Mesendoderm (in vitro differentiated cells): ENCODE measurements around the gene PLCL2.

Experiments
- DNase-seq: peaks from one replicate; pipeline ENCODE4 v3.0.0; 2013
- H2AK5ac ChIP-seq: 2 replicates; pipeline ENCODE4 v1.6.1; 2013; ENCODE audit warnings: low read length, inconsistent platforms
- H2BK120ac ChIP-seq: 2 replicates; pipeline ENCODE4 v1.6.1; 2013; ENCODE audit warnings: low read depth, mild to moderate bottlenecking, low read length, moderate library complexity, mixed read lengths
- H2BK15ac ChIP-seq: replicated peaks from 2 replicates; pipeline ENCODE4 v1.6.1; 2013; ENCODE audit warnings: low read depth, mild to moderate bottlenecking, moderate library complexity
- H2BK5ac ChIP-seq: 2 replicates; pipeline ENCODE4 v1.6.1; 2013; ENCODE audit warnings: low read length, inconsistent platforms
- H3K18ac ChIP-seq: 2 replicates; pipeline ENCODE4 v1.6.1; 2013; ENCODE audit warnings: mild to moderate bottlenecking, low read length, mixed read lengths
- H3K23ac ChIP-seq: one replicate; pipeline ENCODE4 v1.6.1; 2013; ENCODE audit warnings: low read length
- H3K27ac ChIP-seq: 2 replicates; pipeline ENCODE4 v1.5.1; 2013; ENCODE audit warnings: low read depth, mild to moderate bottlenecking, inconsistent platforms, low read length, moderate library complexity
- H3K27me3 ChIP-seq: 2 replicates; pipeline ENCODE4 v1.6.1; 2013; ENCODE audit warnings: low read length, control low read depth, mild to moderate bottlenecking, inconsistent platforms; ENCODE audit not compliant: insufficient read depth, poor library complexity
- H3K36me3 ChIP-seq: 2 replicates; pipeline ENCODE4 v1.6.1; 2013; ENCODE audit warnings: low read length, inconsistent platforms; ENCODE audit not compliant: control insufficient read depth, insufficient read depth
- H3K4ac ChIP-seq: one replicate; pipeline ENCODE4 v1.6.1; 2013; ENCODE audit warnings: low read depth, mild to moderate bottlenecking, low read length, moderate library complexity
- H3K4me1 ChIP-seq: 2 replicates; pipeline ENCODE4 v1.6.1; 2013; ENCODE audit warnings: low read depth, low read length, inconsistent platforms; ENCODE audit not compliant: control insufficient read depth
- H3K4me2 ChIP-seq: 2 replicates; pipeline ENCODE4 v1.6.1; 2013; ENCODE audit warnings: low read length
- H3K4me3 ChIP-seq: 2 replicates; pipeline ENCODE4 v1.5.1; 2013; ENCODE audit warnings: mild to moderate bottlenecking, low read length
- H3K56ac ChIP-seq: one replicate; pipeline ENCODE4 v1.6.1; 2013; ENCODE audit warnings: low read length
- H3K79me1 ChIP-seq: 2 replicates; pipeline ENCODE4 v1.6.1; 2013; ENCODE audit warnings: low read length, inconsistent platforms
- H3K79me2 ChIP-seq: 2 replicates; pipeline ENCODE4 v1.6.1; 2013; ENCODE audit warnings: mild to moderate bottlenecking, low read length; ENCODE audit not compliant: control insufficient read depth, insufficient read depth
- H3K9ac ChIP-seq: 2 replicates; pipeline ENCODE4 v1.6.1; 2013; ENCODE audit warnings: low read length, inconsistent platforms
- H4K5ac ChIP-seq: one replicate; pipeline ENCODE4 v1.6.1; 2013; ENCODE audit warnings: low read length
- H4K8ac ChIP-seq: one replicate; pipeline ENCODE4 v1.6.1; 2013; ENCODE audit warnings: low read depth, mild to moderate bottlenecking, control low read depth, low read length, moderate library complexity
- WGBS: extraction: QIAGEN DNeasy Blood & Tissue Kit; methylation state at CpG from one replicate; pipeline ENCODE4 v1.1.7; 2013; ENCODE audit warnings: low lambda C conversion rate, missing lambda C conversion rate; ENCODE audit not compliant: insufficient coverage; ENCODE audit errors: extremely low coverage; 5-methylcytosine and 5-hydroxymethylcytosine counted together

Gene PLCL2

DNA sequence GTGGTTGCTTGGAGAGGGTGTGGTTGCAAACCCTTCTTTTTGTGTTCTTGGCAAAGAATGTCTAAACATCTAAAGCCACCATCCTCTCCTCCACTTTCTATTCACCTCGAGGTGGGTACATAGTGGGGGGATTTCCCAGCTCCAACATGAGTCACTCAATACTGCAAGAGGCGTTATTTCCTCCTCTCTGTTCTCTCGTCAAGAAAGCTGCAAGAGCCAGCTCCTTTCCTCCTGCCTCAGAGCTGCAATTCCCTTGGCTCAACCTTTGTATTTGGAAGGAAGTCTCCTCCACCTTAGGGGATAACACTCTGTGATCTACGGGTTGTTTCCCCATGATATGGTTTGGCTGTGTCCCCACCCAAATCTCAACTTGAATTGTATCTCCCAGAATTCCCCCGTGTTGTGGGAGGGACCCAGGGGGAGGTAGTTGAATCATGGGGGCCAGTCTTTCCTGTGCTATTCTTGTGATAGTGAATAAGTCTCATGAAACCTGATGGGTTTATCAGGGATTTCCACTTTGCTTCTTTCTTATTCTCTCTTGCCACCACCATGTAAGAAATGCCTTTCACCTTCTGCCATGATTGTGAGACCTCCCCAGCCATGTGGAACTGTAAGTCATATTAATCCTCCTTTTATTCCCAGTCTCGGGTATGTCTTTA is 138.4 kb downstream of the PLCL2 start:
- H3K79me1 ChIP-seq, result no peaks in the 10 kb centered on the region
- H3K9ac ChIP-seq, result no peak overlapping the region
- no peaks in the 10 kb centered on the region for H3K27me3 ChIP-seq
- H3K23ac ChIP-seq, result no peak overlapping the region
- H4K5ac ChIP-seq, result no peak overlapping the region
- H3K56ac ChIP-seq, result no peak overlapping the region
- H3K4me3 ChIP-seq, result no peak overlapping the region
- H2BK15ac ChIP-seq, result no peak overlapping the region
- H2AK5ac ChIP-seq, result no peak overlapping the region
- H3K18ac ChIP-seq, result no peak overlapping the region
- H3K4ac ChIP-seq, result no peak overlapping the region
- no peaks in the 10 kb centered on the region for H3K36me3 ChIP-seq
- no peaks in the 10 kb centered on the region for H3K4me1 ChIP-seq
- H3K79me2 ChIP-seq, result no peaks in the 10 kb centered on the region
- no peak overlapping the region for H2BK5ac ChIP-seq
- WGBS, result no CpG with 5 or more reads among the region's 6 CpGs
- no peak overlapping the region for H2BK120ac ChIP-seq
- H3K4me2 ChIP-seq, result no peak overlapping the region
- DNase-seq, result no peak
- H4K8ac ChIP-seq, result no peak overlapping the region
- no peak overlapping the region for H3K27ac ChIP-seq

DNA sequence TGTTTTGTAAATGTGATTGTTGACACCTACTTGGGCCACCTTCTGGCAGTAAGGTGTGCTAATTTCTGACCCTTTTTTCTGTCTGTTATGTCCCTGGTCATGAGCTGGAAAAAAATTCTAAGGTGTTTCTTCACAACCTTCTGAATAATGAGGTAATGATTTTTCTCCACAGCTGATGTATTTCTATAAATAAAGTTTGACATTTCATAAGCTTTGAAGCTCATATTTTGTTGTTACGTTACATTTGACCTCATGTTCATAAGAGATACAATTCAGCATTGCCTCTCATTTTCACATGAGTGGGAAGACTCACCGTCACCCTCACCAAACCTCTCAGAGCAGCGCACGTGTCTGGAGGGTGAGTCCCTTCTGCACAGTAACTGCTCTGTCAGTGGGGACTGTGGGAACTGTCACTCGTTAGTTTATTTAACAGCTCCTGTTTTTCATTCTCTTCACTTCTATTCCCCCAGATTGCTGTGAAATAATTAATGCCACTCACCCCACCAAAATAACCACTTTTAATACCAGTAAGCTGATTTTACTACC is 140.9 kb downstream of the PLCL2 start:
- no peak for DNase-seq
- Histone ChIP-seq H2BK15ac (no peak overlapping the region), H3K4me3 (no peak overlapping the region), H3K4me1 (no peaks in the 10 kb centered on the region), H3K27me3 (no peaks in the 10 kb centered on the region), H2AK5ac (no peak overlapping the region), H3K36me3 (no peaks in the 10 kb centered on the region), H2BK5ac (no peak overlapping the region), H4K8ac (no peak overlapping the region), H3K56ac (no peak overlapping the region), H3K9ac (no peak overlapping the region), H3K18ac (no peak overlapping the region), H3K23ac (no peak overlapping the region), H3K4ac (no peak overlapping the region), H2BK120ac (no peak overlapping the region), H3K4me2 (no peak overlapping the region), H3K79me2 (no peaks in the 10 kb centered on the region), H4K5ac (no peak overlapping the region), H3K27ac (no peak overlapping the region), H3K79me1 (no peaks in the 10 kb centered on the region)
- WGBS, result no CpG with 5 or more reads among the region's 5 CpGs

DNA sequence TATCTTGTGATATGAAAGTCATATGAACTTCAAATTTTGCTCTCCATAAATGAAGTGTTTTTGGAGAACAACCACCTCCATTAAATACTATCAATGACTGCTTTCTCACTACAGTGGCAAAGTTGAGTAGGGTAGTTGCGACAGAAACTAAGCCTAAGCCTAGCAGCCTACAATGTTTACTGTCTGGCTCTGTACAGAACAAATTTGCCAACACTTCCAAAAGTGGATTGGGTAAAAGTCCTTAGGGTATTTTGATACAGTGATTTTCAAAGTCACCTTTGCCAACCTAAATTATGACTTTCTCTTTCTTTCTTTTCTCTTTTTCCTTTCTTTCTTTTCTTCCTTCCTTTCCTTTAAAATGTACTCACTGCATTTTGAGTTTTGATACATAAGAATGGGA is 142.6 kb downstream of the PLCL2 start:
- DNase-seq, result no peak
- Histone ChIP-seq H3K56ac (no peak overlapping the region), H3K27ac (no peak overlapping the region), H2BK15ac (no peak overlapping the region), H3K27me3 (no peaks in the 10 kb centered on the region), H3K23ac (no peak overlapping the region), H3K4ac (no peak overlapping the region), H4K8ac (no peak overlapping the region), H3K36me3 (no peaks in the 10 kb centered on the region), H4K5ac (no peak overlapping the region), H3K18ac (no peak overlapping the region), H3K4me1 (no peaks in the 10 kb centered on the region), H2BK120ac (no peak overlapping the region), H3K9ac (no peak overlapping the region), H2BK5ac (no peak overlapping the region), H3K79me1 (no peaks in the 10 kb centered on the region), H3K79me2 (no peaks in the 10 kb centered on the region), H2AK5ac (no peak overlapping the region), H3K4me2 (no peak overlapping the region), H3K4me3 (no peak overlapping the region)
- no CpG with 5 or more reads among the region's 1 CpG for WGBS

DNA sequence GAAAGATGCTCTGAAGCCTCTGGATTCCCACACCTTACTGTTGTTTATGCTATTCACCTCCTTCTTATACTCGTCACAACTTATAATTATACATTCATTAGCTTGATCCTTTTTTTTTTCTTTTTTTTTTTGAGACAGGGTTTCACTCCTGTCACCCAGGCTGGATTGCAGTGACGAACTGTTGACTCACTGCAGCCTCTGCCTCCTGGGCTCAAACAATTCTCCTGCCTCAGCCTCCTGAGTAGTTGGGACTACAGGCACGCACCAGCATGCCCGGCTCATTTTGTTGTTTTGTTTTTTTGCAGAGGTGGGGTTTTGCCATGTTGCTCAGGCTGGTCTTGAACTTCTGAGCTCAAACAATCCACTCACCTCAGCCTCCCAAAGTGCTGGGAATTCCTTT is 143.6 kb downstream of the PLCL2 start:
- DNase-seq, result no peak
- WGBS, result 100% methylated on average over 1 of the region's 4 CpGs
- no peak overlapping the region for H3K4ac ChIP-seq

DNA sequence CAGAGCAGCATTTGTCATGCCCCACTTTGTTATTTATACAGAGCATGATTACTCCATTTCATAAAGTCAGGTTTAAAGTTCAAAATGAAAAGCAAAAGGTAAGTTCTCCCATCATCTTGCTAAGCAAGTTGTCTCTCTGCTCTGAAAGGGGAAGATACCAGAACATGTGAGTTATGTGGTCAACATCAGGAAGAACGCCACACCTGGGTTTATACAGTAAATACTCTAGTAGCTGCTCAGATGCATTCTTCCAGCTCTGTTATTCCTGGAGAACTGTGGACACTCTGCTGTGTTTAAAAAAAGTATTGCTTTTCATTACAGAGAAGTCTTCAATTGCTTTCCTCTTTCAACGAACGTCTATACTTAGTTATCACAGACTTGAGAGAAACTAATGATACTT is 145.7 kb downstream of the PLCL2 start:
- Histone ChIP-seq H4K8ac (no peak overlapping the region), H3K18ac (no peak overlapping the region), H3K27ac (no peak overlapping the region), H3K4me1 (no peaks in the 10 kb centered on the region), H3K4me2 (no peak overlapping the region), H2BK15ac (no peak overlapping the region), H3K9ac (no peak overlapping the region), H3K4me3 (no peak overlapping the region), H2BK5ac (no peak overlapping the region), H2AK5ac (no peak overlapping the region), H3K79me2 (no peaks in the 10 kb centered on the region), H3K23ac (no peak overlapping the region), H3K27me3 (no peaks in the 10 kb centered on the region), H3K56ac (no peak overlapping the region), H3K79me1 (no peaks in the 10 kb centered on the region), H3K36me3 (no peaks in the 10 kb centered on the region), H4K5ac (no peak overlapping the region), H3K4ac (no peak overlapping the region), H2BK120ac (no peak overlapping the region)
- WGBS, result no CpG with 5 or more reads among the region's 3 CpGs
- DNase-seq, result no peak

More for the DNA sequence above, 143.6 kb downstream of the PLCL2 start:
- no peaks in the 10 kb centered on the region for H3K79me1 ChIP-seq
- no peak overlapping the region for H2BK5ac ChIP-seq
- no peak overlapping the region for H3K56ac ChIP-seq
- H3K4me2 ChIP-seq, result no peak overlapping the region
- H3K27me3 ChIP-seq, result no peaks in the 10 kb centered on the region
- no peaks in the 10 kb centered on the region for H3K79me2 ChIP-seq
- H2BK15ac ChIP-seq, result no peak overlapping the region
- H3K4me1 ChIP-seq, result no peaks in the 10 kb centered on the region
- H4K8ac ChIP-seq, result no peak overlapping the region
- no peak overlapping the region for H4K5ac ChIP-seq
- no peak overlapping the region for H3K23ac ChIP-seq
- no peak overlapping the region for H3K27ac ChIP-seq
- H3K18ac ChIP-seq, result no peak overlapping the region
- no peak overlapping the region for H3K9ac ChIP-seq
- no peak overlapping the region for H2AK5ac ChIP-seq
- H3K36me3 ChIP-seq, result no peaks in the 10 kb centered on the region
- H2BK120ac ChIP-seq, result no peak overlapping the region
- H3K4me3 ChIP-seq, result no peak overlapping the region
